HepG2 (cell line): Measurements from ENCODE around the gene TSC22D4. TPM values are rescaled to one million over a fixed set of nuclear protein-coding genes. Genes with fewer than 3 reads are reported as not detected.
A peak's percentile ranks its signal among the peaks of the same experiment; 100 is the strongest.

Experiments used
- ARID2 ChIP-seq: sonication (generic); formaldehyde crosslinking; IDR thresholded peaks from 2 replicates; pipeline ENCODE4 v1.8.1; 2022; ENCODE audit warnings: mild to moderate bottlenecking, missing genetic modification reagents, borderline replicate concordance
- BORCS8-MEF2B ChIP-seq: sonication (generic); formaldehyde crosslinking; IDR thresholded peaks from 2 replicates; pipeline ENCODE4 v1.8.0; 2022; ENCODE audit warnings: mild to moderate bottlenecking, missing genetic modification reagents
- CBX5 ChIP-seq: sonication (generic); formaldehyde crosslinking; IDR thresholded peaks from 2 replicates; pipeline ENCODE4 v1.4.0; 2020; ENCODE audit warnings: missing genetic modification reagents, borderline replicate concordance
- GZF1 ChIP-seq: sonication (generic); formaldehyde crosslinking; IDR thresholded peaks from 2 replicates; pipeline ENCODE4 v1.5.1; 2020; ENCODE audit warnings: mild to moderate bottlenecking, missing genetic modification reagents
- HHEX ChIP-seq: IDR thresholded peaks from 2 replicates; pipeline ENCODE4 v1.6.1; 2016; ENCODE audit warnings: control low read depth
- KLF16 ChIP-seq, 2 experiments: sonication (generic) in 1 of 2; formaldehyde crosslinking in 1 of 2; IDR thresholded peaks; 2 replicates each; pipeline versions ENCODE4 v1.6.1 to v1.8.0; 2016 to 2023; ENCODE audit warnings: missing genetic modification reagents in 2 of 2, missing compliant biosample characterization in 1 of 2
- MED1 ChIP-seq: sonication (generic); formaldehyde crosslinking; IDR thresholded peaks from 2 replicates; pipeline ENCODE4 v1.4.0; 2020; ENCODE audit warnings: missing genetic modification reagents
- PPARG ChIP-seq: conservative IDR thresholded peaks from 2 replicates; pipeline ENCODE4 v1.6.1; 2016; ENCODE audit warnings: missing biosample characterization, missing genetic modification reagents
- RBM22 ChIP-seq: fragments of 200-400 bp; formaldehyde crosslinking; optimal IDR thresholded peaks from 2 replicates; pipeline ENCODE3; 2017; ENCODE audit warnings: mild to moderate bottlenecking, low read length, moderate library complexity
- RBM39 ChIP-seq: fragments of 200-400 bp; formaldehyde crosslinking; IDR thresholded peaks from one replicate; pipeline ENCODE4 v1.6.1; 2018; ENCODE audit warnings: antibody characterized with exemption, mild to moderate bottlenecking, low read depth, low read length; ENCODE audit not compliant: poor library complexity, severe bottlenecking
- SIX1 ChIP-seq: sonication (generic); formaldehyde crosslinking; IDR thresholded peaks from 2 replicates; pipeline ENCODE4 v1.4.0; 2020; ENCODE audit warnings: missing genetic modification reagents, borderline replicate concordance
- SIX4 ChIP-seq: sonication (generic); formaldehyde crosslinking; IDR thresholded peaks from 2 replicates; pipeline ENCODE4 v1.4.0; 2020; ENCODE audit warnings: missing genetic modification reagents
- SPEN ChIP-seq: sonication (generic); formaldehyde crosslinking; IDR thresholded peaks from 2 replicates; pipeline ENCODE4 v1.5.1; 2020; ENCODE audit warnings: low read depth, mild to moderate bottlenecking, missing genetic modification reagents
- XRCC5 ChIP-seq: fragments of 200-400 bp; formaldehyde crosslinking; optimal IDR thresholded peaks from 2 replicates; pipeline ENCODE3; 2017; ENCODE audit warnings: mild to moderate bottlenecking, low read length
- ZBTB38 ChIP-seq: sonication (generic); formaldehyde crosslinking; IDR thresholded peaks from 2 replicates; pipeline ENCODE4 v1.5.1; 2020; ENCODE audit warnings: mild to moderate bottlenecking, missing genetic modification reagents
- ZFX ChIP-seq: sonication (generic); formaldehyde crosslinking; IDR thresholded peaks from 2 replicates; pipeline ENCODE4 v1.4.0; 2020; ENCODE audit warnings: mild to moderate bottlenecking, low read depth, missing genetic modification reagents, moderate library complexity
- ZKSCAN8 ChIP-seq: IDR thresholded peaks from 2 replicates; pipeline ENCODE4 v1.6.1; 2016; ENCODE audit warnings: borderline replicate concordance, missing genetic modification reagents, missing compliant biosample characterization
- ZNF550 ChIP-seq: sonication (generic); formaldehyde crosslinking; IDR thresholded peaks from 2 replicates; pipeline ENCODE4 v1.4.0; 2020; ENCODE audit warnings: mild to moderate bottlenecking, missing genetic modification reagents, borderline replicate concordance
- ZNF746 ChIP-seq: sonication (generic); formaldehyde crosslinking; IDR thresholded peaks from 2 replicates; pipeline ENCODE4 v1.8.0; 2022; ENCODE audit warnings: mild to moderate bottlenecking, missing genetic modification reagents
- ZNF749 ChIP-seq: sonication (generic); formaldehyde crosslinking; IDR thresholded peaks from 2 replicates; pipeline ENCODE4 v1.8.0; 2022; ENCODE audit warnings: mild to moderate bottlenecking, missing genetic modification reagents, moderate library complexity, borderline replicate concordance
- ZNF879 ChIP-seq: sonication (generic); formaldehyde crosslinking; IDR thresholded peaks from 2 replicates; pipeline ENCODE4 v1.8.1; 2023; ENCODE audit warnings: missing genetic modification reagents
- polyA plus RNA-seq, 8 experiments: library from polyadenylated mRNA; depleted of rRNA in 3 of 8; stranded (reverse) in 7 of 8; unstranded in 1 of 8; fragments of >200 nt; fragmentation: Illumina TruSeq in 4 of 8; extraction: Trizol in 4 of 8; gene quantifications; 2 replicates each; pipeline versions ENCODE4 v1.2.1 to v1.2.3, GENCODE V29; 2011 to 2016; ENCODE audit warnings: low read depth in 4 of 8, missing spikeins in 1 of 8, mixed read lengths in 1 of 8; ENCODE audit not compliant: insufficient read depth in 1 of 8
- total RNA-seq, 5 experiments: library from RNA; depleted of rRNA; stranded (reverse); fragments of >200 nt; fragmentation: Illumina TruSeq; extraction: Trizol; gene quantifications; 2 replicates each; pipeline ENCODE4 v1.2.3, GENCODE V29; 2016; ENCODE audit warnings: low read depth in 1 of 5
- TF ChIP-seq, protein P1 (sequence below): sonication (generic); formaldehyde crosslinking; IDR thresholded peaks from 2 replicates; pipeline ENCODE4; 2020; ENCODE audit warnings: missing genetic modification reagents, mild to moderate bottlenecking, borderline replicate concordance
- TF ChIP-seq, protein P2 (sequence below): sonication (generic); formaldehyde crosslinking; IDR thresholded peaks from 2 replicates; pipeline ENCODE4 v1.9.0; 2021; ENCODE audit warnings: missing genetic modification reagents, mild to moderate bottlenecking, borderline replicate concordance
- TF ChIP-seq, protein P3 (sequence below): conservative IDR thresholded peaks from 2 replicates; pipeline ENCODE4 v1.6.1; 2018; ENCODE audit warnings: missing genetic modification reagents

The TSC22D4 gene
- total and polyA plus RNA-seq, 2 of the 13 experiments (the other 11 are each of a cell fraction or from before 2014, with no cell fraction given), result 7.7 to 8.7 TPM

DNA sequence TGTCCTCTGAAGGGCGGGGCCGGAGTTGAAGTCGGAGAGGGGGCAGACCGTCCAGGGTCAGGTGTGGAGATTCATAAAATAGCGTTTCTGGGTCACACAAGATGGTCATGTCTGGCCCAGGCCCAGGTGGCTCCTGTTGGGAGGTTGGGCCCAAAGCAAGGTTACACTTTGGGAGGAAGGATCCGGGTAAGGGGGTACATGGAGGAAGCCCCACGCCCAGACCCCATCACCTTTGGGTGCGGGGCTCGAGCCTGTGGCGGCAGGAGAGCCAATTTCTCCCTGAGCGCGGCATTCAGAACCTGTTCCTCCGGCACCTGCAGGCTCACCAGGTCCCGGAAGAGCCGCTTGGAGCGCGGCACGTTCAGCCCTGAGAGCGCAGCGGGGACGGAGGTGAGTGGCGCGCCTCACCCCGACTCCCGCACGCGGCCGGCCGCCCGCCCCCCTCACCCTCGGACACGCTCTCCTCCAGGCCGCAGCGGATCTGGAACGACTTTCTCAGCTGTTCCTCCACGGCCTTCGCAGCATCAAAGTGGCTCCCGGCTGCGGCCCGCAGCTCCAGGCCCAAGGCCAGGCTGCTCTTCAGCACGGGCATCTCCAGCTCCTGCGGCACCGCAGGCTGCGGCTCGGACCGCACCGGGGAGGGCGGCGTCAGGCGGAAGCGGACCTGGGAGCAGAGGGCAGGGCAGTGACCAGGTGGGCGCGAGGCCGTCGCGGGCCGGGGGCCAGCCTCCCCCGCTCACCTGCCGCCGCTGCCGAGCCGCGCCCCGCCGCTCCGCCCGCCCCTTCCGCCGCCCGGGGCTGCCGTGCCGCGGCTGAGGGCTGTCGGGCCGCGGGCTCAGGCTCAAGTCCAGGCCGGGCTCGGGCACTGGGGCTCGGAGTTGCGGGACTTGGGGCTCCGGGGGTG lies 43.4 kb downstream of the TSC22D4 start (continued):
- TF ChIP-seq, protein P1, sequence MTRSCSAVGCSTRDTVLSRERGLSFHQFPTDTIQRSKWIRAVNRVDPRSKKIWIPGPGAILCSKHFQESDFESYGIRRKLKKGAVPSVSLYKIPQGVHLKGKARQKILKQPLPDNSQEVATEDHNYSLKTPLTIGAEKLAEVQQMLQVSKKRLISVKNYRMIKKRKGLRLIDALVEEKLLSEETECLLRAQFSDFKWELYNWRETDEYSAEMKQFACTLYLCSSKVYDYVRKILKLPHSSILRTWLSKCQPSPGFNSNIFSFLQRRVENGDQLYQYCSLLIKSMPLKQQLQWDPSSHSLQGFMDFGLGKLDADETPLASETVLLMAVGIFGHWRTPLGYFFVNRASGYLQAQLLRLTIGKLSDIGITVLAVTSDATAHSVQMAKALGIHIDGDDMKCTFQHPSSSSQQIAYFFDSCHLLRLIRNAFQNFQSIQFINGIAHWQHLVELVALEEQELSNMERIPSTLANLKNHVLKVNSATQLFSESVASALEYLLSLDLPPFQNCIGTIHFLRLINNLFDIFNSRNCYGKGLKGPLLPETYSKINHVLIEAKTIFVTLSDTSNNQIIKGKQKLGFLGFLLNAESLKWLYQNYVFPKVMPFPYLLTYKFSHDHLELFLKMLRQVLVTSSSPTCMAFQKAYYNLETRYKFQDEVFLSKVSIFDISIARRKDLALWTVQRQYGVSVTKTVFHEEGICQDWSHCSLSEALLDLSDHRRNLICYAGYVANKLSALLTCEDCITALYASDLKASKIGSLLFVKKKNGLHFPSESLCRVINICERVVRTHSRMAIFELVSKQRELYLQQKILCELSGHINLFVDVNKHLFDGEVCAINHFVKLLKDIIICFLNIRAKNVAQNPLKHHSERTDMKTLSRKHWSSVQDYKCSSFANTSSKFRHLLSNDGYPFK (CRISPR knock-in tag), result no peak
- TF ChIP-seq PPARG (CRISPR knock-in tag), result no peak
- peak; percentile 73 for TF ChIP-seq ZFX (CRISPR knock-in tag)
- peak; percentile 23; the same call in 1 of the 2 replicates for TF ChIP-seq MED1
- TF ChIP-seq ZBTB38 (CRISPR knock-in tag), result peak; percentile 57; the same call in 1 of the 2 replicates
- peak; percentile 36; the same call in 1 of the 2 replicates for TF ChIP-seq ZNF746
- no peak for TF ChIP-seq SIX1
- TF ChIP-seq, protein P2, sequence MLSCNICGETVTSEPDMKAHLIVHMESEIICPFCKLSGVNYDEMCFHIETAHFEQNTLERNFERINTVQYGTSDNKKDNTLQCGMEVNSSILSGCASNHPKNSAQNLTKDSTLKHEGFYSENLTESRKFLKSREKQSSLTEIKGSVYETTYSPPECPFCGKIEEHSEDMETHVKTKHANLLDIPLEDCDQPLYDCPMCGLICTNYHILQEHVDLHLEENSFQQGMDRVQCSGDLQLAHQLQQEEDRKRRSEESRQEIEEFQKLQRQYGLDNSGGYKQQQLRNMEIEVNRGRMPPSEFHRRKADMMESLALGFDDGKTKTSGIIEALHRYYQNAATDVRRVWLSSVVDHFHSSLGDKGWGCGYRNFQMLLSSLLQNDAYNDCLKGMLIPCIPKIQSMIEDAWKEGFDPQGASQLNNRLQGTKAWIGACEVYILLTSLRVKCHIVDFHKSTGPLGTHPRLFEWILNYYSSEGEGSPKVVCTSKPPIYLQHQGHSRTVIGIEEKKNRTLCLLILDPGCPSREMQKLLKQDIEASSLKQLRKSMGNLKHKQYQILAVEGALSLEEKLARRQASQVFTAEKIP (CRISPR knock-in tag), result no peak
- TF ChIP-seq ARID2 (CRISPR knock-in tag), result peak; percentile 66; the same call in 1 of the 2 replicates
- no peak for TF ChIP-seq SIX4 (CRISPR knock-in tag)
- TF ChIP-seq GZF1, result no peak
- no peak for TF ChIP-seq XRCC5
- 0 out of 2 replicates have a peak, but pooled peaks have one; percentile 17 for TF ChIP-seq ZNF879 (CRISPR knock-in tag)
- peak; percentile 67; the same call in 1 of the 2 replicates for TF ChIP-seq ZNF550 (CRISPR knock-in tag)
- TF ChIP-seq, protein P3, sequence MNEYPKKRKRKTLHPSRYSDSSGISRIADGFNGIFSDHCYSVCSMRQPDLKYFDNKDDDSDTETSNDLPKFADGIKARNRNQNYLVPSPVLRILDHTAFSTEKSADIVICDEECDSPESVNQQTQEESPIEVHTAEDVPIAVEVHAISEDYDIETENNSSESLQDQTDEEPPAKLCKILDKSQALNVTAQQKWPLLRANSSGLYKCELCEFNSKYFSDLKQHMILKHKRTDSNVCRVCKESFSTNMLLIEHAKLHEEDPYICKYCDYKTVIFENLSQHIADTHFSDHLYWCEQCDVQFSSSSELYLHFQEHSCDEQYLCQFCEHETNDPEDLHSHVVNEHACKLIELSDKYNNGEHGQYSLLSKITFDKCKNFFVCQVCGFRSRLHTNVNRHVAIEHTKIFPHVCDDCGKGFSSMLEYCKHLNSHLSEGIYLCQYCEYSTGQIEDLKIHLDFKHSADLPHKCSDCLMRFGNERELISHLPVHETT (CRISPR knock-in tag), result no peak
- TF ChIP-seq ZKSCAN8 (CRISPR knock-in tag), result no peak
- no peak for TF ChIP-seq HHEX (CRISPR knock-in tag)
- no peak; the same call in 1 of the 2 replicates for TF ChIP-seq SPEN (CRISPR knock-in tag)
- peak; percentile 94 for TF ChIP-seq RBM22
- no peak for TF ChIP-seq CBX5
- no peak; a peak in 2 of 4 replicates for TF ChIP-seq KLF16 (CRISPR knock-in tag; IDR thresholded peaks at IDR 0.05)
- peak; percentile 16 for TF ChIP-seq BORCS8-MEF2B (CRISPR knock-in tag)
- TF ChIP-seq ZNF749 (CRISPR knock-in tag), result 0 out of 2 replicates have a peak, but pooled peaks have one; percentile 10
- peak; percentile 70 for TF ChIP-seq RBM39
